Endometrial microvascular endothelial cells (primary cell): ENCODE measurements around the gene SAT1. TPM values are rescaled to one million over a fixed set of nuclear protein-coding genes. Genes with fewer than 3 reads are reported as not detected.

Experiments used
- in situ Hi-C: cut with HindIII; loops from 2 replicates; pipeline ENCODE4 v1.10.0; 2017; ENCODE audit warnings: low sequenced_read_pairs, low pct_unique_long_range_greater_than_20kb; ENCODE audit errors: inconsistent ontology term
- total RNA-seq: library from RNA; depleted of rRNA; stranded (reverse); fragments of >200 nt; gene quantifications from one replicate; pipeline ENCODE4 v1.2.3, GENCODE V29; 2015; ENCODE audit errors: inconsistent ontology term

Gene SAT1
- total RNA-seq, 1 donor from 2014 or later = 74.1 TPM

DNA sequence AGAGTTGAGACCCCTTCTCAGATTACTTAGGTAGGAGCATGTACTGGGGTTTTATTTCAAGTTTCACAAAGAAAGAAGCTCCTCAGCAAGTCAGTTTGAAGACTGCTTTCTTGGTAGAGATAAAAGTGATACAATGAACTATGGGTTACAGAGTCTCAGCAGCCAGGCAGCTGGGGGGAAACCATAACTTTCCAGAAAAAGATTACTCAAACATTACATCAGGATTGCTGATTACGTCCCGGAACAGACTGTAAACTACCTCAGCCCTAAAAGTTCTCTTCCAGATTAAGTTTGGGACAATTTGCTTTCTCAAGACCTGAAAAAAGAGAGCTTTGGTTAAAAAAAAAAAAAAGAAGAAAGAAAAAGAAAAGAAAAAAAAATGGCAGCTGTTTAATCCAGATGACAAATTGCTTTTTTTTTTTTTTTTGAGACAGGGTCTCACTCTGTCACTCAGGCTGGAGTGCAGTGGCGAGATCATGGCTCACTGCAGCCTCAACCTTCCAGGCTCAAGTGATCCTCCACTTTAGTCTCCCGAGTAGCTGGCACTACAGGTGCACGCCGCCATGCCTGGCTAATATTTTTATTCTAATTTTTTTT, 16.6 kb downstream of the SAT1 start:
- in situ Hi-C loops = no loop called here

DNA sequence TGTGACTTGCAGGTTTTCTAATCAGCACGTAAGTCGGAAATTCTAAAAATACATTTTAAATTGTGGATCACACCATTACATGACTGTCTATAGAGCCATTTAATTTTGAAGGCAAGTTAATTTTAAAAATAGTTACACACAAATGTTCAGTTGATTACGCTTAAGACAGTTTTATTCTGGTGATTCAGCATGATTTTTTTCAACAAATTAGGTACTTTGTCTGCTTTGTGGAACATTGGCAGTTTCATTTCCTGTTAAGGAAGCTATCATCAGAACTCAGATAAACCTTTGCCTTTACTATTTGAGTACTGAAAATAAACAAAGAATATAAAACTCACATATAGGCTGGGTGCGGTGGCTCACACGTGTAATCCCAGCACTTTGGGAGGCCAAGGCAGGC, 19.5 kb downstream of the SAT1 start:
- in situ Hi-C loops = no loop called here

DNA sequence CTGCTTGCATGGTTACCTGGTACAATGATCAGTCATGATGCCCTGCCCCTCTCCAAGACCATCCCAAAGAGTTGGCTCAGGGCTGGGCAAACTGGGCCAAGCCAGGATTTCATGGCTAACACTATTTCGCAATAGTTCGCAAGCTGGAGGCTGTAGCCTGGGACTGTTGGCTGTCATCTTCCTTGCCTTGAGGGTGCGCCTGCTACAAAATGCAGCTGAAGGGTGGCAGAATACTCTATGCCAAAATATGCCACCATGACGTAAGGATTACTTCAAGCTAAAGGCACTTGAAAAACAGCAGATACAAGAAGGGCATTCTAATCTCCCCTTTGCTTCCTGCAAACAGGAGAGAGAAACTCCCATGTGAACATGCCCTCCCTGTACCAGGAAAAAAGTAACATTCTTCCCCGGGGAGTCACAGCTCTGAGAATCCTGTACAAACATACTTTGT, 21.0 kb downstream of the SAT1 start:
- in situ Hi-C loops = no loop called here

DNA sequence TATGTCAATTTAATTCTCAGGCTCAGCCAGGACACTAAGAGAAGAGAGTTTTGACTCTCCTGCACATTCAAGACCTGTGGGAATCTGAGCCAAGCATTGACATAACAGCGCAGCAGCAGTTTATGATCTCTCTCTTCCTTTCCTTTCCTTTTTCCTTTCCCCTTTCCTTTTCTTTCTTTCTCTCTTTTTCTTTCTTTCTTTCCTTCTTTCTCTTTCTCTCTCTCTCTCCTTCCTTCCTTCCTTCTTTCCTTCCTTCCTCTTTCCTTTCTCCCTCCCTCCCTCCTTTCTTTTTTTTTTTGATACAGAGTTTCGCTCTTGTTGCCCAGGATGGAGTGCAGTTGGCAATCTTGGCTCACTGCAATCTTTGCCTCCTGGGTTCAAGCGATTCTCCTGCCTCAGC, 21.6 kb downstream of the SAT1 start:
- in situ Hi-C loops = no loop called here

DNA sequence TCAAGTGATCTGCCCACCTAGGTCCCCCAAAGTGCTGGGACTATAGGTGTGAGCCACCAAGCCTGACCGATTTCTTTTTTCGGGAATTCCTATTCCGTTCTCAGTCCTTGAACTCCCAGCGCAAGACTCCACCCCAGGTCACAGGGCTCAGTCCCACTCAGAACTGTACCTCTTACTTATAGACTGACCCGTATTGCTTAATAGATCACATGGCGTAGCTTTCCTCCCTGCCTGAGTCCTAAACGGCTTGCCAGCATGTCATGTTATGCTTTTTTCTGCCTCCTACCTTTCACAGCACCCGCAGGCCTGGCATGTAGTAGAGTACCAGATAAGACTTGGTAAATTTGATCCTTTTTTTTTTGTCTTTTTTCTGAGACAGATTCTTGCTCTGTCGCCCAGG, 22.4 kb downstream of the SAT1 start:
- in situ Hi-C loops = no loop called here

DNA sequence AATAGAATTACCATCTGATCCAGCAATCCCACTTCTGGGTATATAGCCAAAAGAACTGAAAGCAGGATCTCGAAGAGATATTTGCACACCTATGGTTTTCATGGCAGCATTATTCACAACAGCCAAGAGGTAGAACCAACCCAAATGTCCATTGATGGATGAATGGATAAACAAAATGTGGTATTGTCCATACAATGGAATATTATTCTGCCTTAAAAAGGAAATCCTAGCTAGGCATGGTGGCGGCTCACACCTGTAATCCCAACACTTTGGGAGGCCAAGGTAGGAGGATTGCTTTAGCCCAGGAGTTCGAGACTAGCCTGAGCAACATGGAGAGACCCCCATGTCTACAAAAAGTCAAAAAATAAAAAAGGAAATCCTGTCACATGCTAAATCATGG, 27.3 kb downstream of the SAT1 start:
- in situ Hi-C loops = no loop called here

DNA sequence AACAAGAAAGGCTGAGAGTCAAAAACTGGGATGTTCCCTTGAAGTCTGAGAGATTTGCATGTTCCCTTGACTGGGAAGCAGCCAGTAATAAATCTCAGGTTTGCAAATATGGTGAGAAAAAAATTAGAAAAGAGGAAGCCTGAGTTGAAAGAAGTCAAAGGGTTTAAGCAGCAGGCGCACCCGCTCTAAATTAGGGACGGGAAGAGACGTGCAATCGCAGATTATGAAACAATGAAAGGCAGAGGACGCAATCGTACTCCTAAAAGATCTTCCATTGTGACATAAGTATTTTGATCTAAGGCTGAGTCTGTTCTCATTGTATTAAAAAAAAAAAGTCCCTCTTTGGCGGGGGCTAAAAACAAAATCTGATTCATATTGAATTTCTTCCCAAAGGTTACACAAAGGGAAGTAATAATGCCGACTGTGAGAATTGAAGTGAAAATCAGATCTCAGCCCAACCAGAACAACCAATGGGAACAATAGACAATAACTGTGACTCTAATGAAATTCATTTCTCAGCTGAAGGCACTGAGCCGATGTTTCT, 28.2 kb downstream of the SAT1 start:
- in situ Hi-C loops = no loop called here

DNA sequence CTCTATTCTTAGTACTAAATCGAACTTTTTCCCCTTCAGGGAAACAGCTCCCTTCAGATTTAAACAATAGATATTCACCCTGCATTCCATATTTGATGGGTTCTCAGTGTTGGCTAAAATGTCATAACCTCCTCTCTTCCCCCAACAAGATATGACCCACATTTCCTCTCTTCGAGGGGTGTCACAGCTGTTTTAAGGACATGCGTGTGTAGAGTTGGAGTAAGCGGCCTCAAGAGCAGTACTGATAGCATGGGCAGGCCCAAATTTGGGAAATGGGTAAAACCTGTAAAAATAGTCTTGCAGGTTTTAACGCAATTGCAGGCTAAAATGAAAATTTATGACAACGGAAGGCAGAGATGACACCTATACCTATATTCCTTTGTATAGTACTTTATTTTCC, 28.7 kb downstream of the SAT1 start:
- in situ Hi-C loops = no loop called here

DNA sequence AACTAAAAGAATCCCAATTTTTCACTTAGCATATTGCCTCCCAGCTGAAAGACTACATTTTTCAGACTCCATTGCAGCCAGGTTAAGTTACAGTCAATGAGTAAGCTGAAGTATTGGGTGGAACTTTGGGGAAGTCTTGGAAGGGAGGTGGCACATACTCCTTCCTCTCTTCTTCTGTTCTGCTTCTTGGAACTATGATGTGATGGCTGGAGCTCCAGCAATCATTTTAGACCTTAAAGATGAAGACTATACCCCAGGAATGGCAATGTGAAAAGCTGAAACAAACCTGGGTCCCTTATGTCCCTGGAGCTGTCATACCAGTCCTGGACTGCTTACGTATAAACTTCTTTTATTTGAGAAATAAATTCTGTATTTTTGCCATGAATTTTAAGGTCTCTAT, 30.8 kb downstream of the SAT1 start:
- in situ Hi-C loops = no loop called here

DNA sequence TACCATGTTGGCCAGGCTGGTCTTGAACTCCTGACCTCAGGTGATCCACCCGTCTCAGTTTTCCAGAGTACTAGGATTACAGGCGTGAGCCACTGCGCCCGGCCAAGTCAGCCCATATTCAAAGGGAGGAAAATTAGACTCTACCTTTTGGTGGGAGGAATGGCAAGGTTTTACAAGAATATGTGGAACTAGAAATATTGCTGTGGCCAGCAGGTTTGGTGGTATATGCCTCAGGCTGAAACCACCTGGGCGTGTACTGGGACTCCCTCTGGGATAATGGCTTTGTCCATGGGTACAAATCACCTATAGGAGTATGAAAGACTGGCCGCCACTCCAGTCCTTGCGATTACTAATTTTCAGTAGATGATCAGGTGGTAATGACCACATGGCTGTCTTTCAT, 32.4 kb downstream of the SAT1 start:
- in situ Hi-C loops = no loop called here

DNA sequence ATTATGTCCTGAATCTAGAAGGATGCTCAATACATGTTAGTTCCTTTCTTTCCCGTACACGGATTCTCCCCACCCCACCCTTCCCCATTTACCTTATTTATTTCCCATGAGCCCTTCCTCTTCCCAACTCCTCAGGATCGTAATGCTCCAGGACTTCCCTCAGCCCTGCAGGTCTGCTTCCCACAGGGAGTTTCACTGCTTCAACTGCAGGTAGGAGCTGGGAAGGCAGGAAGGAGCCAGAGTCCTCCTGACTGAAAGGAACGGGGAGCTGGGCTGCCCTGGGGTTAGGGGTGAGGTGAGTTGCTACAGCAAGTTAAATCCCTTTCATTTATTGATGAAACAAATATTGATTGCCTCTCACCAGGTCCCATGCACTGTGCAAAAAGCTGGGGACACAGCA, 33.2 kb downstream of the SAT1 start:
- in situ Hi-C loops = no loop called here

DNA sequence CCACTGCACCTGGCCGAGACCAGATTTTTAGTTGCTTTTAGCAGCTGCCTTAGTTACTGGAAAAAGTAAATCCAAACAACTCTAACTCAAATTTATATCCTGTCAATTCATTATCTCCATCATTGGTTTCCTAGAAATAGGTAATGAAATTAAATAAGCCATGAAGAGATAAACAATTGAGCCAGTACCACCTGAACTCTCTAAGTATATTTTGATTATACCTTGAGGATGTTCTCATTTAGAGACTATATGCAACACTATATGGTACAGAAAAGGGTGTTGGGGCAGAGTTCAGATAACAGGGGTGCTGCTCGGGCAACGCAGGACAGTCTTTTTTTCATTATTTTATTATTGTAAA, 35.0 kb downstream of the SAT1 start:
- in situ Hi-C loops = no loop called here

DNA sequence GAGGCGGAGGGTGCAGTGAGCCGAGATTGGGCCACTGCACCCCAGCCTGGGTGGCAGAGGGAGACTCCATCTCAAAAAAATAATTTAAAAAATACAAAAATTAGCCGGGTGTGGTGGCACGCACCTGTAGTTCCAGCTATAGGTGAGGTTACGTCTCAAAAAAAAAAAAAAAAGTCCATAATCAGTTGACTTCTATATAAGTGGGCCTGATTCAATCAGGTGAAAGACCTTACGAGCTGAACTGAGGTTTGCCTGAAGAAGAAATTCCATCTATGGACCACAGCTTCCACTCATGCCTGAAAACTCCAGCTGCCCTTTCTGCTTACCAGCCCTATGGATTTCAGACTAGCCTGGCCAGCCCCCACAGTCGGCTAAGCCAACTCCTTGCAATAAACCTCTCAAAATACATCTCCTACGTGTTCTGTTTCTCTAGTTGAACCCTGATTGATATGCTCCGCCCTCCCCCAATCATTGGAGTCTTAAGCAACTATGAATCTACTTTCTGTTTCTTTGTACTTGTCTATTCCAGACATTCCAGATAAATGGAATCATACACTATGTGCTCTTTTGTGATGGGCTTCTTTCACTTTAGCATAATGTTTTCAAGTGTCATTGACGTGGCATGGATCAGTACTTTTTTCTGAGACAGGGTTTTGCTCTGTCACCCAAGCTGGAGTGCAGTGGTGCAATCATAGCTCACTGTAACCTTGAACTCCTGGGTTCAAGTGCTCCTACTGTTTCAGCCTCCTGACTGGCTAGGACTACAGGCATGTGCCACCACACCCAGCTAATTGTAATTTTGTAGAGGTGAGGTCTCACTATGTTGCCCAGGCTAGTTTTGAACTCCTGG, 36.6 kb downstream of the SAT1 start:
- in situ Hi-C loops = no loop called here

DNA sequence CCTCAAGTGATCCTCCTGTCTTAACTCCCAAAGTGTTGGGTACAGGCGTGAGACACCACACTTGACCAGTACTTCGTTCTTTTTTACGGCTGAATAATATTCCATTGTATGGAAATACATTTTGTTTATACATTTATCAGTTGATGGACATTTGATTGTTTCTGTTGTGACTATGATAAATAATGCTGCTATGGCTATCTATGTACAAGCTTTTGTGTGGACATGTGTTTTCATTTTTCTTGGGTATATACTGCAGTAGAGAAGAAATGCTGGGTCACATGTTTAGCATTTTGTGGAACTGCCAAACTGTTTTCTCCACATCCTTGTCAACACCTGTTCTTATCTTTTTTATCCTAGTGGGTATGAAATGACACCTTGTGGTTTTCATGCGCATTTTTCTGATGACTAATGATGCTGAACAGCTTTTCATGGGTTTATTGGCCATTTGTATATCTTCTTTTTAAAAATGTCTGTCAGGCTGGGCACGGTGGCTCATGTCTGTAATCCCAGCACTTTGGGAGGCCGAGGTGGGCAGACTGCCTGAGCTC, 37.3 kb downstream of the SAT1 start:
- in situ Hi-C loops = no loop called here

DNA sequence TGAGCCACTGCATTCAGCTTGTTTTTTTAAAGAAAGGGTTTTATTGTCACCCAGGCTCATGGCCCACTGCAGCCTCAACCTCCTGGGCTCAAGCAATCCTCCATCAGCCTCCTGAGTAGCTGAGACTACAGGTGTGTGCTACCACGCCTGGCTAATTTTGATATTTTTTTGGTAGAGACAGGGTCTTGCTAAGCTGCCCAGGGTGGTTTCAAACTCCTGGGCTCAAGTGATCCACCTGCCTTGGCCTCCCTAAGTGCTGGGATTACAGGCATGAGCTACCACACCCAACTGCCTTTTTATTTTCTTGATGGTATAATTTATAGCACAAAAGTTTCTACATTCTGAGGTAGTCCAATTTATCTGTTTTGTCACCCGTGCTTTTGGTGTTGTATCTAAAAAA, 38.9 kb downstream of the SAT1 start:
- in situ Hi-C loops = no loop called here

DNA sequence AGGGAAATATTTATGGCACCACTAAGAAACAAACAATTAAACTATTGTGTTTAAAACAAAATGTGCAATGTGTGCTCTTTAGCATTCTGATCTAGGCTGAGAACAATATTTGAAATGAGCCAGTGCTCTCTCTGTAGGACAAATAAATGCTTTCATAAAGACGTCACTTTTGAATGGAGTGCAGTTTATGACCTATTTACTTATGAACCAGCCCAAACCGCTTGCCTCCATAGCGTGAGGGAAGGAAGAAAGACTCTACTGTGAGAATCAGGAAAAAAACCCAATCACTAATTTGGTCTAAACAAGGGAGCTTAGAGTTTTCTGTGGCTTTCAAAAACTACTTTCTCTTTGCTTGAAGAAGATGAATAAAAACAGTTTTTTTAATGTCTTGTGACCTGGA, 39.4 kb downstream of the SAT1 start:
- in situ Hi-C loops = no loop called here

DNA sequence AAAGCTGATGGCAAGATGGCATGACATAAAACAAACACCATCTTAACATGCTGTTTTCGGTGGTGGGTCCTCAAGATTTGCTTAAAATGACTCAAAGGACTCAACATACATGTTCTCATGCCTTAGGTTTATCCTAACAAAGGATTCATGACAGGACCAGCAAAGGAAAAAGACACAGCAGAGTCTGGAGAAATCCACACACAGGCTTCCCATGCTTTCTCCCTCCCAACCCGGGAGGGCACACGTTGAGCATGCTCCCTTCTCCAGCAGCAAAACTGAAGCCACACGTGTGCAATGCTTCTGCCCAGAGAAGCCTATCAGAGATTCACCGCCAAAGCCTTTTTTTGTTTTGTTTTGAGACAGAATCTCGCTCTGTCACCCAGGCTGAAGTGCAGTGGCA, 39.9 kb downstream of the SAT1 start:
- in situ Hi-C loops = no loop called here

DNA sequence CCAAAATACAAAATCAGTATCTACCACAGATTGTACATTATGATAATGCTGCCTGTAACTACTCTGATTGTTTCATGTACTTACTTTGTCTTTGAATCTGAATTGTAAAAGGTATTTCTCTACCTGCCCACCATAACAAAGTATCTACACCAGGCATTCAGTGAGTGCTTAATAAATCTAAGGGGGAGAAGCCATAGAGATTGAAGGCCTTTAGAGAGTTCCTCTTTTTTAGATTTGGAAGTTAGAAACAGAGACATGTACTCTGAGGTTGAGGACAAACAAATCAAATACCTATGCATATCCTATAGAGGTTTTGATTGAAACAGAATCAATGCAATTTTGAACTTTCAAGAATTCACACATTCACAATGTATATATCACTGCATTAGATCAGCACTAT, 42.7 kb downstream of the SAT1 start:
- in situ Hi-C loops = no loop called here

DNA sequence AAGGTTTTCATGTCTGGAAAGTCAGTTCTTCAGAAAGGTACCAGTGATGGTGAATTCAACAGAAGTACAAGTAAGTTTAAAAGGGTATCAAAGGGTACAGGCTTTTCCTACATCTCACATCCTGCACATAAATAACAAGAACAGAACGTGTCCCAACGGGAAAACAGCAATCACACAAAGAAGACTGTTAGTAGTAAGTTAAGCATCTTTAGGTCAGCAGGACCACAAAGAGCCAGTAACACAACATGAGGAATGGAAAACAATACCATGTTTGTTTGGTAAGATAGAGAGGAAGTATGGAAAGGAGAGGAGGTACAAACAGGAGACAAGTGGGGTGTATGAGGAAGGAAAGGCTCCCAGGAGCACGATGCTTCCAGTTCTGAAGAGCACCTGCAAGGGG, 43.2 kb downstream of the SAT1 start:
- in situ Hi-C loops = no loop called here

DNA sequence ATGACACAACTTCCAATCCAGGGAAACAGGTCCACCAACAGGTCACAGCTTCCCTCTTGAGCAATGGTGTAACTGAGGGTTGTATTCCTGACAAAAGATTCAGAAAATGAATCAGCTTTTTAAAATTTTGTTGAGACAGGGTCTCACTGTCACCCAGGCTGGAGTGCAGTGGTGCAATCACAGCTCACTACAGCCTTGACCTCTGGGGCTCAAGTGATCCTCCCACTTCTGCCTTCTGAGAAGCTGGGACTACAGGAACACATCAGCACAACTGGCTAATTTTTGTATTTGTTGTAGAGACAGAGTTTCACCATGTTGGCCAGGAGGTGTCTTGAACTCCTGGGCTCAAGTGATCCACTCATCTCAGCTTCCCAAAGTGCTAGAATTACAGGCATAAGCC, 43.7 kb downstream of the SAT1 start:
- in situ Hi-C loops = no loop called here
